ENCODE results near the gene RIC8B. TPM values are rescaled to one million over a fixed set of nuclear protein-coding genes. Genes with fewer than 3 reads are reported as not detected.

Gene RIC8B
- polyA plus RNA-seq, 1 donor (not counting 4 experiments of a cell fraction or from before 2014, with no cell fraction given): 6.8 TPM

DNA sequence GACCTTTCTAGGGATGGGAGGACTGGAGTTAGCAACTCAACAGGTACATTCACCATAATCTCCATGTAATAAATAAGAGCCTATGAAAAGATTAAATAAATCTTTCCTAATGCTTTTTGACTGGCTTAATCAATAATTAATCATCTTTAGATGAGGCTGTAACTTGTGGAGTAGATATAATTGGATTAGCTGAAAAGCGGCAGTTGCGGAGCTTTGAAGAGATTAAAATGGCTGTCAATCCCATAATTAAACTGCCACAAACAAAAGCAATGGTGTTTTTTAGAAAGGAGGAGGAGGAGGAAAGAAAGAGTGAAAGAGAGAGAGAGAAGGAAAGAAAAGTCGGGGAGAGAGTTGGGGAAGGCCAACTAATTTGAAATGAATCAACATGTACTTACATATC is 110.5 kb downstream of the RIC8B start:
- no peak overlapping the region for H3K9ac ChIP-seq (ENCODE audit: control insufficient read depth, extremely low read depth, insufficient read depth, low read length)

DNA sequence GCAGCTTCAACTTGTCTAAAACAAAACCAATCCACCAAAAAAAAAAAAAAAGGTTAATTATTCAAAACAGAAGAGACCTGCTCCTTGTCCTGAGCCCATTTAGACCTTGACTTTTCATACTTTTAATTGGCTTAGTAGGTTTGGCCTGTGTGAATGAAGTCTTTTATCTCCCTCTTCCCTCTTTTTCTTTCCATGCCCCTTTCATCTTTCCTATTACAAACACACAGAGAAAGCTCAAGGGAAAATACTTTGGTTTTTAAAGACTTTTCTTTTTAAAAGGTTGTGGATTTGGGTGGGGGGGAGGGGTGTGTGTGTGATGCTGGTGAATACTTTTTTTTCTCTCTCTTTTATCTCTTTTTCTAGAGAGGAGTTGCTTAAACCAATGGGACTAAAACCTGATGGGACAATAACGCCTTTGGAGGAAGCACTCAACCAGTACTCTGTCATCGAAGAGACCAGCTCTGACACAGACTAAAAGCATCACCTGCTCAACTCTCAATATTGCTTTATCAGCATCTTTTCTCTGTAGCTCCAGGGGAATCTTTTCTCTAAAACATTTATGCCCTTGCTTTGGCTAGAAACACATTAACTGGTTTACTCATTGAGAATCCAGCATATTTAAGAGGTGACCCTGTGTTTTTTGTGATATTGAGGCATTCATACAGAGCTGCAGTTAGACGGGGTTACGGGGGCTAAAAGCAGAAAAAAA is 111.2 kb downstream of the RIC8B start:
- H3K4me1 ChIP-seq (ENCODE audit: control insufficient read depth, extremely low read depth, insufficient read depth, low read length): no peaks in the 10 kb centered on the region
- dilution Hi-C loops (cut with MboI; ENCODE audit: extremely low pct_ligation_motif_present, low sequenced_read_pairs): no loop called here
- TF ChIP-seq, protein P1, sequence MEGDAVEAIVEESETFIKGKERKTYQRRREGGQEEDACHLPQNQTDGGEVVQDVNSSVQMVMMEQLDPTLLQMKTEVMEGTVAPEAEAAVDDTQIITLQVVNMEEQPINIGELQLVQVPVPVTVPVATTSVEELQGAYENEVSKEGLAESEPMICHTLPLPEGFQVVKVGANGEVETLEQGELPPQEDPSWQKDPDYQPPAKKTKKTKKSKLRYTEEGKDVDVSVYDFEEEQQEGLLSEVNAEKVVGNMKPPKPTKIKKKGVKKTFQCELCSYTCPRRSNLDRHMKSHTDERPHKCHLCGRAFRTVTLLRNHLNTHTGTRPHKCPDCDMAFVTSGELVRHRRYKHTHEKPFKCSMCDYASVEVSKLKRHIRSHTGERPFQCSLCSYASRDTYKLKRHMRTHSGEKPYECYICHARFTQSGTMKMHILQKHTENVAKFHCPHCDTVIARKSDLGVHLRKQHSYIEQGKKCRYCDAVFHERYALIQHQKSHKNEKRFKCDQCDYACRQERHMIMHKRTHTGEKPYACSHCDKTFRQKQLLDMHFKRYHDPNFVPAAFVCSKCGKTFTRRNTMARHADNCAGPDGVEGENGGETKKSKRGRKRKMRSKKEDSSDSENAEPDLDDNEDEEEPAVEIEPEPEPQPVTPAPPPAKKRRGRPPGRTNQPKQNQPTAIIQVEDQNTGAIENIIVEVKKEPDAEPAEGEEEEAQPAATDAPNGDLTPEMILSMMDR (optimal IDR thresholded peaks at IDR 0.05 in 1 of 3, IDR thresholded peaks at IDR 0.05 in 1 of 3, conservative IDR thresholded peaks at IDR 0.05 in 1 of 3; ENCODE audit: extremely low read depth in 1 of 3, insufficient read depth in 2 of 3, low read length in 3 of 3): no peak
- no peak for TF ChIP-seq EZH2 (IDR thresholded peaks at IDR 0.05; ENCODE audit: low read length)
- H2AFZ ChIP-seq (ENCODE audit: control insufficient read depth, low read length): no peak overlapping the region
- no peak for DNase-seq (ENCODE audit: low read depth, low spot score)
- FAIRE-seq: no peak
- H3K4me3 ChIP-seq (ENCODE audit: control insufficient read depth in 2 of 3, extremely low read depth in 1 of 3, insufficient read depth in 2 of 3, low read depth in 1 of 3, low read length in 3 of 3): no peak overlapping the region
- H3K27me3 ChIP-seq (ENCODE audit: control insufficient read depth, extremely low read depth, insufficient read depth, low read length): no peaks in the 10 kb centered on the region
- H3K9me1 ChIP-seq (ENCODE audit: control insufficient read depth, extremely low read depth, insufficient read depth, low read length): no peaks in the 10 kb centered on the region
- no peak overlapping the region for H3K4me2 ChIP-seq (ENCODE audit: control insufficient read depth, extremely low read depth, insufficient read depth, low read depth, low read length)
- H3K9me3 ChIP-seq (ENCODE audit: control insufficient read depth, low read depth, low read length): no peaks in the 10 kb centered on the region
- no peak overlapping the region for H3K27ac ChIP-seq (ENCODE audit: control insufficient read depth, insufficient read depth, low read length)
- H3K79me2 ChIP-seq (ENCODE audit: control insufficient read depth, insufficient read depth, low read length): no peaks in the 10 kb centered on the region
- H4K20me1 ChIP-seq (ENCODE audit: control insufficient read depth, extremely low read depth, insufficient read depth, low read length): no peaks in the 10 kb centered on the region
- H3K36me3 ChIP-seq (ENCODE audit: control insufficient read depth in 2 of 2, extremely low read depth in 1 of 2, insufficient read depth in 2 of 2, low read length in 2 of 2): peaks cover 10 to 12% of the 10 kb centered on the region in 2 experiments
- no peak overlapping the region for H3K9ac ChIP-seq (ENCODE audit: control insufficient read depth, extremely low read depth, insufficient read depth, low read length)

More for the DNA sequence above, 110.5 kb downstream of the RIC8B start:
- H3K36me3 ChIP-seq (ENCODE audit: control insufficient read depth in 2 of 2, extremely low read depth in 1 of 2, insufficient read depth in 2 of 2, low read length in 2 of 2): peaks cover 10 to 12% of the 10 kb centered on the region in 2 experiments
- no peaks in the 10 kb centered on the region for H4K20me1 ChIP-seq (ENCODE audit: control insufficient read depth, extremely low read depth, insufficient read depth, low read length)
- H3K27ac ChIP-seq (ENCODE audit: control insufficient read depth, insufficient read depth, low read length): no peak overlapping the region
- no peaks in the 10 kb centered on the region for H3K9me1 ChIP-seq (ENCODE audit: control insufficient read depth, extremely low read depth, insufficient read depth, low read length)
- dilution Hi-C loops (cut with MboI; ENCODE audit: extremely low pct_ligation_motif_present, low sequenced_read_pairs): no loop called here
- no peak overlapping the region for H3K4me3 ChIP-seq (ENCODE audit: control insufficient read depth in 2 of 3, extremely low read depth in 1 of 3, insufficient read depth in 2 of 3, low read depth in 1 of 3, low read length in 3 of 3)
- no peak overlapping the region for H2AFZ ChIP-seq (ENCODE audit: control insufficient read depth, low read length)
- TF ChIP-seq, protein P1 (optimal IDR thresholded peaks at IDR 0.05 in 1 of 3, IDR thresholded peaks at IDR 0.05 in 1 of 3, conservative IDR thresholded peaks at IDR 0.05 in 1 of 3; ENCODE audit: extremely low read depth in 1 of 3, insufficient read depth in 2 of 3, low read length in 3 of 3): no peak
- no peak for TF ChIP-seq EZH2 (IDR thresholded peaks at IDR 0.05; ENCODE audit: low read length)
- no peaks in the 10 kb centered on the region for H3K27me3 ChIP-seq (ENCODE audit: control insufficient read depth, extremely low read depth, insufficient read depth, low read length)
- no peaks in the 10 kb centered on the region for H3K9me3 ChIP-seq (ENCODE audit: control insufficient read depth, low read depth, low read length)
- H3K4me1 ChIP-seq (ENCODE audit: control insufficient read depth, extremely low read depth, insufficient read depth, low read length): no peaks in the 10 kb centered on the region
- DNase-seq (ENCODE audit: low read depth, low spot score): no peak
- no peaks in the 10 kb centered on the region for H3K79me2 ChIP-seq (ENCODE audit: control insufficient read depth, insufficient read depth, low read length)
- FAIRE-seq: no peak
- no peak overlapping the region for H3K4me2 ChIP-seq (ENCODE audit: control insufficient read depth, extremely low read depth, insufficient read depth, low read depth, low read length)

Measured in keratinocyte (primary cell).